ENCODE data around the gene TSPAN7.

- TF ChIP-seq CTCF (conservative IDR thresholded peaks at IDR 0.05; ENCODE audit: low read depth, low read length) (no peak), EZH2 (IDR thresholded peaks at IDR 0.05; ENCODE audit: low read length, unreplicated experiment) (no peak)
These were observed 139.7 kb downstream of the TSPAN7 start for GRCh38 chrX:38701073-38701472.
